Measurements from ENCODE around the gene ITPR2. TPM values are rescaled to one million over a fixed set of nuclear protein-coding genes. Genes with fewer than 3 reads are reported as not detected.
A peak's percentile ranks its signal among the peaks of the same experiment; 100 is the strongest.

The ITPR2 gene
- total and polyA plus RNA-seq, 5 donors: 4.2 to 32.1 (median 23.2) TPM

GRCh38 chr12:26465419-26466097, 367.4 kb downstream of the ITPR2 start:
- Histone ChIP-seq H3K27ac (ENCODE audit: low read length) (no peak overlapping the region), H3K4me3 (ENCODE audit: low read length) (no peak overlapping the region), H3K4me1 (ENCODE audit: control insufficient read depth, insufficient read depth, low read length) (peaks cover 1% of the 10 kb centered on the region), H3K9me3 (ENCODE audit: control insufficient read depth, low read length) (no peaks in the 10 kb centered on the region), H3K27me3 (ENCODE audit: control insufficient read depth, insufficient read depth) (no peaks in the 10 kb centered on the region)
- intact Hi-C loops (cut with DNase I): no loop called here
- DNase-seq (no peak), ATAC-seq (peak in 1 of 2 donors; percentile 24)
- WGBS: 86% methylated on average over 6 of the region's 6 CpGs

- no peak for DNase-seq
- Histone ChIP-seq H3K27me3 (ENCODE audit: control insufficient read depth, insufficient read depth) (no peaks in the 10 kb centered on the region), H3K27ac (ENCODE audit: low read length) (no peak overlapping the region), H3K9me3 (ENCODE audit: control insufficient read depth, low read length) (no peaks in the 10 kb centered on the region), H3K4me3 (ENCODE audit: low read length) (no peak overlapping the region), H3K4me1 (ENCODE audit: control insufficient read depth, insufficient read depth, low read length) (peaks cover 1% of the 10 kb centered on the region)
- 85% methylated on average over 1 of the region's 1 CpG for WGBS
- intact Hi-C loops (cut with DNase I): no loop called here
- ATAC-seq: no peak
These were observed 371.2 kb downstream of the ITPR2 start for GRCh38 chr12:26461776-26462175.

DNA sequence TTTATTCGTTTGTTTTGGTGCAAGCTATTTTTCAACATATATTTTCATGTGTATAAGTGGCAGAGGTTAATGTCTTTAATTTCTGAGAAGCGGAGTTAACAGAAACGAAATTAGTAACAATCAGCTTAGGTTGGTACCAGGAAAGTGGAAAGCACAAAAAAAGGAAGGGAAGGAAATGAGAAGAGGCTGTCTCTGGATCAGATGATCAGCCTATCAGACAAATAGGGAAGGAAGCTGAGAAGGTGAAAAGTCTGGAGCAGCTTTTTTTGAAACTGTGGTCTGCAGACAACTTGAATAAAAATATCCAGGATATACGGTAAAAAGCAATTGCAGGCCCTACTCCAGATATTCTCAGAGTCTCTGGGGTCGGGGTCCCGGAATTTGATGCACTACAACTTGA, 372.6 kb downstream of the ITPR2 start:
- no peak overlapping the region for H3K27ac ChIP-seq (ENCODE audit: low read length)
- no peak for DNase-seq
- no peaks in the 10 kb centered on the region for H3K9me3 ChIP-seq (ENCODE audit: control insufficient read depth, low read length)
- intact Hi-C loops (cut with DNase I): no loop called here
- peaks cover 2% of the 10 kb centered on the region for H3K4me1 ChIP-seq (ENCODE audit: control insufficient read depth, insufficient read depth, low read length)
- no peak overlapping the region for H3K4me3 ChIP-seq (ENCODE audit: low read length)
- no peak for ATAC-seq
- no peaks in the 10 kb centered on the region for H3K27me3 ChIP-seq (ENCODE audit: control insufficient read depth, insufficient read depth)
- WGBS: 84% methylated on average over 6 of the region's 6 CpGs

DNA sequence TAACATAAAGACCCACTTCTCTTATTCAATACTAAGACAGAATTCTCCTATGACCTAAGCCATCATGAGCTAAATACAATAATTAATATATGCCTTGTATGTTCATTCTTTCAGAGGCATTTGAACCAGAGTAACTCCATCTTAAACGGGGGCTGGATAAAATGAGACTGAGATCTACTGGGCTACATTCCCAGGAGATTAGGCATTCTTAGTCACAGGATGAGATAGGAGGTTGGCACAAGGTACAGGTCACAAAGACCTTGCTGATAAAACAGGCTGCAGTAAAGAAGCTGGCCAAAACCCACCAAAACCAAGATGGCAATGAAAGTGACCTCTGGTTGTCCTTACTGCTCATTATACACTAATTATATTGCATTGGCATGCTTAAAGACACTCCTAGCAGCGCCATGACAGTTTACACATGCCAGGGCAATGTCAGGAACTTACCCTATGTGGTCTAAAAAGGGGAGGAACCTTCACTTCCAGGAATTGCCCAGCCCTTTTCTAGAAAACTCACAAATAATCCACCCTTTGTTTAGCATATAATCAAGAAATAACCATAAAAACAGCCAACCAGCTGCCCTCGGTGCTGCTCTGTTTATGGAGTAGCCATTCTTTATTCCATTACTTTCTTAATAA, 376.9 kb downstream of the ITPR2 start:
- H3K27ac ChIP-seq (ENCODE audit: low read length): peak overlapping the region; percentile 45
- intact Hi-C loops (cut with DNase I): no loop called here
- no peak overlapping the region for H3K4me3 ChIP-seq (ENCODE audit: low read length)
- DNase-seq (no peak), ATAC-seq (peak; percentile 32 to 38)
- H3K9me3 ChIP-seq (ENCODE audit: control insufficient read depth, low read length): no peaks in the 10 kb centered on the region
- no peaks in the 10 kb centered on the region for H3K27me3 ChIP-seq (ENCODE audit: control insufficient read depth, insufficient read depth)
- 56% methylated on average over 3 of the region's 3 CpGs for WGBS
- H3K4me1 ChIP-seq (ENCODE audit: control insufficient read depth, insufficient read depth, low read length): peaks cover 7% of the 10 kb centered on the region

DNA sequence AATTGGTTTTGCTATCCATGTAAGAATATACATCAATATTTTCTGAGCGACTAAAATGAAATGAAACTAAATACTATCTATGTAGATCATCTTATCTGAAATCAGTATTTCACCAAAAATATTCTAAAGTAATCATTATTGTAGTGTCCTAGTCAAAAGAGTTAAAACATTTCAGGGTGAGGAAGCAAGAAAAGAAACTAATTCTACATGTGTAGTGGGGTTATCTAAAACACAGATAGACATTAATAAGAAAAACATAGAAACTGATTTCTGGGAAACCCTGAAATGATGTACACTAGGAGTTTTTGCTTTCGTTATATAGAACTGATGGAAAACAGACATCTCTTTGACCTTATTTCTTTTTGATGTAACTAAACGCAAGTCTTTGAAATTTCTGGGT, 379.7 kb downstream of the ITPR2 start:
- H3K4me3 ChIP-seq (ENCODE audit: low read length): no peak overlapping the region
- intact Hi-C loops (cut with DNase I): no loop called here
- ATAC-seq (no peak), DNase-seq (no peak)
- no peak overlapping the region for H3K27ac ChIP-seq (ENCODE audit: low read length)
- WGBS: 96% methylated on average over 3 of the region's 3 CpGs
- no peaks in the 10 kb centered on the region for H3K9me3 ChIP-seq (ENCODE audit: control insufficient read depth, low read length)
- peaks cover 8% of the 10 kb centered on the region for H3K4me1 ChIP-seq (ENCODE audit: control insufficient read depth, insufficient read depth, low read length)
- no peaks in the 10 kb centered on the region for H3K27me3 ChIP-seq (ENCODE audit: control insufficient read depth, insufficient read depth)

- ATAC-seq (peak in 1 of 2 donors; percentile 43), DNase-seq (no peak)
- H3K27ac ChIP-seq (ENCODE audit: low read length): no peak overlapping the region
- no peaks in the 10 kb centered on the region for H3K27me3 ChIP-seq (ENCODE audit: control insufficient read depth, insufficient read depth)
- peaks cover 8% of the 10 kb centered on the region for H3K4me1 ChIP-seq (ENCODE audit: control insufficient read depth, insufficient read depth, low read length)
- no peaks in the 10 kb centered on the region for H3K9me3 ChIP-seq (ENCODE audit: control insufficient read depth, low read length)
- H3K4me3 ChIP-seq (ENCODE audit: low read length): no peak overlapping the region
- intact Hi-C loops (cut with DNase I): no loop called here
- WGBS: 39% methylated on average over 6 of the region's 6 CpGs
These were observed 380.5 kb downstream of the ITPR2 start for GRCh38 chr12:26452511-26452910.

DNA sequence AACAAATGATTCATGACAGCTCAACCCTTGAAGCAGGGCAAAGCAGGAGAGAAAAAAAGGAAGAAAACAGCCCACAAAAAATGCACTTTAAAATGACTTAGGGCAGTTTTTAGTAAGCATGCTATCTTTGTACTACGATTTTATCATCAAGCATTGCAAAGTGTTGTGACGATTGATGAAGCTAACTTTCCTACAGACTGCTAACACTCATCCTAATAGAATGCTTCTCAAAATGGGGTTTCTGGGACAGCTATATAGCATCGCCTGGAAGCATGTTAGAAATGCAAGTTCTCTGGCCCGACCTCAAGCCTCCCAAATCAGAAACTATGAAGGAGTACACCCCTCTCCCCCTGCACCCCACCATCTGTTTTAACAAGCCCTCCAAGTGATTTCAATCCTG, 381.2 kb downstream of the ITPR2 start:
- Histone ChIP-seq H3K27ac (ENCODE audit: low read length) (no peak overlapping the region), H3K4me1 (ENCODE audit: control insufficient read depth, insufficient read depth, low read length) (peaks cover 8% of the 10 kb centered on the region), H3K27me3 (ENCODE audit: control insufficient read depth, insufficient read depth) (no peaks in the 10 kb centered on the region), H3K9me3 (ENCODE audit: control insufficient read depth, low read length) (no peaks in the 10 kb centered on the region), H3K4me3 (ENCODE audit: low read length) (no peak overlapping the region)
- ATAC-seq (no peak), DNase-seq (no peak)
- intact Hi-C loops (cut with DNase I): no loop called here
- WGBS: 55% methylated on average over 4 of the region's 4 CpGs

DNA sequence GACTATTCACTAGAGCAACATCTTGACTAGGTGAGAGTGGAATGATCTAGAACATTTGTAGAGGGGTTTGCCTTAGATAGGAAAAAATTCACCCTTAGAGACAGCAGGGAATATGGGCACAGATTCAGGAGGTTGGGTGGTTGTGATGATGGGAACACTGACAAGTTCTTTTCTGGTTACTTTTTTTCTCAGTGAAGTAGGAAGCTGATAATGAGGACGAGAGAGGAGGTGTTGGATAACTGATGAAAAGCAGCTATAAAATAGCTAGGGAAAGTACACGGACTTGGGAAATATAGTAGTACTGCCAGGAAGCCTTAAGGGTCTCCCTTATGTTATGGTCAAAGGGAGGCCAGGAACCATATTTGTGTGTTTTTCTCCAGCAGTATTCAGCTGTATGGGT, 387.1 kb downstream of the ITPR2 start:
- Histone ChIP-seq H3K27me3 (ENCODE audit: control insufficient read depth, insufficient read depth) (no peaks in the 10 kb centered on the region), H3K27ac (ENCODE audit: low read length) (no peak overlapping the region), H3K4me1 (ENCODE audit: control insufficient read depth, insufficient read depth, low read length) (no peaks in the 10 kb centered on the region), H3K9me3 (ENCODE audit: control insufficient read depth, low read length) (no peaks in the 10 kb centered on the region), H3K4me3 (ENCODE audit: low read length) (no peak overlapping the region)
- DNase-seq (no peak), ATAC-seq (peak; percentile 58 to 71)
- WGBS: 55% methylated on average over 2 of the region's 2 CpGs
- intact Hi-C loops (cut with DNase I): loop anchor here in 1 of 4 donors (10.0 kb wide), 1 partner anchor 199 kb away; no protein-coding TSS in a partner anchor

DNA sequence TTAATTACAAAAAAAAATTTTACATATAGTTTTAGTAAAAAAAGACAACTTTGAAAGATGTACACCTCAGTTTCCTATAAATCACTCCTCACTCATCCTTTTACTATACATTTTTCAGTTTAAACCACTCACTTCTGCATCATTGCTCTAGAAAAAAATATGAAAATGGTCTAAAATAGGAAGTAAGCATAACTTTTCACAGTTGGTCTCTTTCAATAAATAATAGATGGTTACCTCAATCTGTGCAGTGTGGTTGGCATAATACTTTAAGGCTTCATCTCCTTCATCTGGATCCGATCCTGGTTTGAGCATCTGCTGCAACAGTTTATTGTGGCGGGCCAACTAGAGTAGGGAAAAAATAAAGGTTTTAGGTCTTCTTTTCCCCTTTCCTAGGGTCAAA, 389.7 kb downstream of the ITPR2 start:
- intact Hi-C loops (cut with DNase I): loop anchor here in 1 of 4 donors (10.0 kb wide), 1 partner anchor 201 kb away; no protein-coding TSS in a partner anchor
- no peaks in the 10 kb centered on the region for H3K9me3 ChIP-seq (ENCODE audit: control insufficient read depth, low read length)
- no peak overlapping the region for H3K27ac ChIP-seq (ENCODE audit: low read length)
- no peaks in the 10 kb centered on the region for H3K4me1 ChIP-seq (ENCODE audit: control insufficient read depth, insufficient read depth, low read length)
- no peak for DNase-seq
- 98% methylated on average over 2 of the region's 2 CpGs for WGBS
- ATAC-seq: no peak
- no peak overlapping the region for H3K4me3 ChIP-seq (ENCODE audit: low read length)
- no peaks in the 10 kb centered on the region for H3K27me3 ChIP-seq (ENCODE audit: control insufficient read depth, insufficient read depth)

DNA sequence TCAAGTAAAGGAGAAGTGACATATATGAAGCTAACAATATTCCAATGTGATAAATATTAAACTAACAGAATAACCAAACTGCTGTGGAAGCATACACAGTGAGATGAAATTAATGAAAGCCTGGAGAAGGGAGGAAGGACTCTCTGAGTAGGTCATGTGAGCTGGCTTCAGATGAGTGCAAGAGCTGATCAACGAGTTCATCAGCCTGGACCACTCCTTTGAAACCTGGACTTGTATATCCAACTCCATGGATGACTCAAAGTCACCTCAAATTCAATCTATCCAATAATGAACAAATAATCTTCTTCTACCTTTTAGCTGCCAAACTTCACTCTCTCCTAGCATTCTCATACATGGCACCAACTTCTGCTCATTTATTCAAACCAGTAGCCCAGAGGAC, 391.6 kb downstream of the ITPR2 start:
- Histone ChIP-seq H3K9me3 (ENCODE audit: control insufficient read depth, low read length) (no peaks in the 10 kb centered on the region), H3K4me1 (ENCODE audit: control insufficient read depth, insufficient read depth, low read length) (no peaks in the 10 kb centered on the region), H3K27me3 (ENCODE audit: control insufficient read depth, insufficient read depth) (no peaks in the 10 kb centered on the region), H3K27ac (ENCODE audit: low read length) (no peak overlapping the region), H3K4me3 (ENCODE audit: low read length) (no peak overlapping the region)
- intact Hi-C loops (cut with DNase I): loop anchor here in 1 of 4 donors (10.0 kb wide), 1 partner anchor 203 kb away; no protein-coding TSS in a partner anchor
- WGBS: 88% methylated on average over 1 of the region's 1 CpG
- DNase-seq (no peak), ATAC-seq (no peak)

GRCh38 chr12:26435069-26435404, 398.0 kb downstream of the ITPR2 start:
- 100% methylated on average over 1 of the region's 1 CpG for WGBS
- no peaks in the 10 kb centered on the region for H3K4me1 ChIP-seq (ENCODE audit: control insufficient read depth, insufficient read depth, low read length)
- ATAC-seq (no peak), DNase-seq (no peak)
- H3K27ac ChIP-seq (ENCODE audit: low read length): no peak overlapping the region
- H3K4me3 ChIP-seq (ENCODE audit: low read length): no peak overlapping the region
- no peaks in the 10 kb centered on the region for H3K27me3 ChIP-seq (ENCODE audit: control insufficient read depth, insufficient read depth)
- intact Hi-C loops (cut with DNase I): loop anchor here in 1 of 4 donors (10.0 kb wide), 1 partner anchor 210 kb away; no protein-coding TSS in a partner anchor
- no peaks in the 10 kb centered on the region for H3K9me3 ChIP-seq (ENCODE audit: control insufficient read depth, low read length)

Data from right cardiac atrium (tissue), 5 donors.